ENCODE results near the gene TANGO2. TPM values are rescaled to one million over a fixed set of nuclear protein-coding genes. Genes with fewer than 3 reads are reported as not detected.

The TANGO2 gene
- total and polyA plus RNA-seq, 9 of the 15 experiments (the other 6 are each of a cell fraction or from before 2014, with no cell fraction given), result 15.5 to 94.9 (median 70.1) TPM

- TF ChIP-seq YBX1 (IDR thresholded peaks at IDR 0.05) (no peak), RBFOX2 (IDR thresholded peaks at IDR 0.05; ENCODE audit: low read depth, low read length) (peak; percentile 22; the same call in 1 of the 2 replicates), ZNF239 (CRISPR knock-in tag; IDR thresholded peaks at IDR 0.05) (no peak), SRSF7 (optimal IDR thresholded peaks at IDR 0.05; ENCODE audit: low read depth, low read length) (no peak), MEIS2 (IDR thresholded peaks at IDR 0.05; ENCODE audit: partially characterized antibody) (no peak), KDM2B (CRISPR knock-in tag; IDR thresholded peaks at IDR 0.05) (no peak), ZFPM2 (CRISPR knock-in tag; IDR thresholded peaks at IDR 0.05) (no peak), ZEB2 (IDR thresholded peaks at IDR 0.05) (no peak), SUPT5H (IDR thresholded peaks at IDR 0.05) (peak; percentile 50; the same call in 1 of the 2 replicates), DIDO1 (tag; IDR thresholded peaks at IDR 0.05; ENCODE audit: low read depth) (no peak), WHSC1 (IDR thresholded peaks at IDR 0.05; ENCODE audit: low read length) (no peak), YY1 (IDR thresholded peaks at IDR 0.05; ENCODE audit: borderline replicate concordance in 1 of 3, control insufficient read depth in 1 of 3, extremely low read depth in 1 of 3, insufficient read depth in 3 of 3, insufficient read length in 1 of 3, insufficient replicate concordance in 2 of 3, low read depth in 1 of 3, low read length in 2 of 3) (no peak)
- TF ChIP-seq, protein P1, sequence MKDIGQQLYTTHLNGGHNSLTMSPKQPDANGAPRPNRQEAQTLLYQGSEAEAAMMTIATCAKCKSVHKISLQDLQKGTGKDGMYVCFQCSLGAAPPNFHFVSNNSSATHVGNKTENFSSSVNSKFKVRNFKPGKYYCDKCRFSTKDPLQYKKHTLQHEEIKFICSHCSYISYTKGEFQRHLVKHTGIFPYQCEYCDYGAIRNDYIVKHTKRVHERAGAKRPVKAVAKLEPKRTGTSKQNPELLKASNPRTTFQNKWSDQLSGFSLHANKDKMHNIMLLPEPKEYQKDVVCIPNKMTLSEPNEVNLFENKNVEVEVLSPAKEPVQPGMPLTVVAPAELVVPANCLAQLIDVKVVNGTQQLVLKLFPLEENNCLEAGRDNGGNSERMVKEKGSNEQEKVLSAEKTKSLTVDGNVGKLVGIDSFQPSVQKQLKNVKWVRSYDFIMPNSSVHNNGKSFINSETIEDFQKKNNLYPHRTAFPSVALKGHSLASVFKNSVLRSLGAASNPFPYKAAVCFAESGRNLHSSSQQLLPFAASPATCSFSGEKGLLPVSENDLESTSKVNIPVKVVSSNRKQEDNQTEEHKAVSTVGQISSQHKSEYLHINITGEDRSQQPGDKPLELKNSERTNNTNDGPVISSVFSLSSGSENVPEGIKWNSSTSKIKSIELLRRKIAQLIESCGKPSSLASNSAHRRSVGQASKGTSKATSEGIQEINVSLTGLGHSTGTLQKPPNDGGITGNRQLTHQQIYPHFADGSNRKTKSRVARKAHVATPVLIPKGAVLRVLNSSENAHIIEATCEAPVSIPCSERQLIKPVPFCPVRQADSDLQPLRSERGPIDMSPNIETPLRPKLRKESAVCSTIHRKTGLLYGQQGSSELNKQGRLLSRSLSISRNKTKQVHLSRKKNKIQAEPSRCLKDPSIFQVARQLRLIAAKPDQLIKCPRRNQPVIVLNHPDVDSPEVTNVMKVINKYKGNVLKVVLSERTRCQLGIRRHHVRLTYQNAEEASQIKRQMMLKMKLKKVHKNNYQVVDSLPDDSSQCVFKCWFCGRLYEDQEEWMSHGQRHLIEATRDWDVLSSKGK (CRISPR knock-in tag; IDR thresholded peaks at IDR 0.05), result no peak
These were observed 80.7 kb downstream of the TANGO2 start (continued) for GRCh38 chr22:20101638-20102037.

Measured in K562 (cell line).